ENCODE results near the gene MON1B.
"Not testable (repeated sequence)": the region's sequence is repeated elsewhere in the genome, so short reads cannot be mapped to it uniquely, and the experiment has no call there.

MON1B gene

GRCh38 chr16:77190478-77191258 lies at the start of gene MON1B:
MON1B (plus strand) TSS chr16:77191190; CDS start chr16:77191486, 296 bp downstream.
- peak; percentile 99 for FAIRE-seq
- DNase-seq (ENCODE audit: extremely low spot score, insufficient read length, low read depth): peak; percentile 91

GRCh38 chr16:77143364-77143763 lies 47.6 kb upstream of the MON1B start:
- DNase-seq (ENCODE audit: extremely low spot score, insufficient read length, low read depth) (no peak), FAIRE-seq (no peak)

DNA sequence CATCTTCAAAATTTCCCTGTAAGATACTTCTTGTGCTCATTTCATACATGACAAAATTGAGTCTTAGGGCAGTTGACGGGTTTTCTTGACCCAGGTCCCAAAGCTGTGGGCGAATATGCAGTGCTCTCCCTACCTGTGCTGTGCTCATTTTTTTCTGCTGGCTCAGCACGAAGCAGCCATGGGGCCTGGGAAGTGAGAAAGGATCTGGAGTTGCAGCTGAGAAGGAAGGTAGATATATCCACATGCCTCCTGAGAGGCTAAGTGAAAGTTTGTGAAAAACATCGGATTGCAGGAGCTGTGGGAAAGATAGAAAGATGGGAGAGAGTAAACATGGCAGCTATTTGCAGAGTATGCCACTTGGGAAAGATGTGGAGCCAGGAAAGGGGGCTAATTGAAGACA lies 42.9 kb upstream of the MON1B start:
- no peak for DNase-seq (ENCODE audit: extremely low spot score, insufficient read length, low read depth)
- FAIRE-seq: no peak

- FAIRE-seq: no peak
Measured at GRCh38 chr16:77157346-77158058, 33.5 kb upstream of the MON1B start.

DNA sequence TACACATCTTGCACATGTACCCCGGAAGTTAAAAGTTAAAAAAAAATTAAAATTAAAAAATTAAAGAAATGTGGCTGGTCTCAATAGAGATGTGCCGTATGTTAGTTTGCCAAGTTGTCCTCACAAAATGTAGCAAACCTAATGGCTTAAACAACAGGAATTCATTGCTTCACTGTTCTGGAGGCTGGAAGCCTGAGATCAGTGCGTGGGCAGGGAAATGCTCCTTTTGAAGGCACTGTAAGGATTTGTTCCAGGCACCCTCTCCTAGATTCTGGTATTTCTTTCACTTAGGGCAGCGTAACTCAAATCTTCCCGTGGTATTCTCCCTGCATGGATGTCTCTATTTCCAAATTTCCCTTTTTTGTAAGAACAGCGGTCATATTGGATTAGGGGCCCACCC lies 32.7 kb upstream of the MON1B start:
- FAIRE-seq (no peak), DNase-seq (ENCODE audit: extremely low spot score, insufficient read length, low read depth) (no peak)

More at GRCh38 chr16:77157346-77158058, 33.5 kb upstream of the MON1B start:
- no peak for DNase-seq (ENCODE audit: extremely low spot score, insufficient read length, low read depth)

GRCh38 chr16:77165006-77165405 lies 26.0 kb upstream of the MON1B start:
- FAIRE-seq: no peak

DNA sequence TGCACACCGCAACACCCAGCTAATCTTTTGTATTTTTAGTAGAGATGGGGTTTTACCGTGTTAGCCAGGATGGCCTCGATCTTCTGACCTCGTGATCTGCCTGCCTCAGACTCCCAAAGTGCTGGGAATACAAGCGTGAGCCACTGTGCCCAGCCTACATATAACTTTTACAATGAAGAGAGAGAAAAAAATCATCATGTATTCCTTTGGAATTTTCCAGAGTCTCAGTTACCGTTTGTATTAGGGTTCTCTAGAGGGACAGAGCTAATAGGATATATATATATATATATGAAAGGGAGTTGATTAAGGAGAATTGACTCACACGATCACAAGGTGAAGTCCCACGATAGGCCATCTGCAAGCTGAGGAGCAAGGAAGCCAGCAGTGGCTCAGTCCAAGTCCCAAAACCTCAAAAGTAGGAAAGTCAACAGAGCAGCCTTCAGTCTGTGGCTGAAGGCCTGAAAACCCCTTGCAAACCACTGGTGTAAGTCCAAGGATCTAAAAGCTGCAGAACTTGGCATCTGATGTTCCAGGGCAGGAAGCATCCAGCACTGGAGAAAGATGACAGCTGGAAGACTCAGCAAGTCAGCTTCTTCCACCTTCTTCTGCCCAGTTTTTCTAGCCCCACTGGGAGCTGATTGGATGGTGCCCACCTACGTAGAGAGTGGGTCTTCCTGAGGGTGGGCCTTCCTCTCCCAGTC lies 25.3 kb upstream of the MON1B start:
- not testable (repeated sequence) for DNase-seq (ENCODE audit: extremely low spot score, insufficient read length, low read depth); FAIRE-seq

More at GRCh38 chr16:77165006-77165405, 26.0 kb upstream of the MON1B start:
- no peak for DNase-seq (ENCODE audit: extremely low spot score, insufficient read length, low read depth)

DNA sequence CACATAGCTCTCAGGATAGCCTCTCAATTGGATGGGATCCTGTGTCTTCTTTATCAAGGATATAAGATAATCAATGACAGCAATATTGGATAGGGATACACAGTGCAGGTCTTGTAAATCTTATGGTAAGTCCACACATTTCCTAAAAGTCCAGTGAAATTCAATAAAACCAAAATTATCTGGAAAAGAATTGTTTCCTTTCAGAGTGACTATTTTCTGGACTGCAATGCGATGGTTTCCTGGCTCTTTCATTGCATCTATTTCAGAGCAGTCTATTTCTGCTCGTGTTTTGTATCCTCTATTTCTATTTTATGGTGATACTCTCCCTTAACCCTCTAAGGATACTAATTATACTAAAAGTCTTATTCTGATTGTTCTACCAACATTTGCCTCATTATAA lies 24.3 kb upstream of the MON1B start:
- no peak for DNase-seq (ENCODE audit: extremely low spot score, insufficient read length, low read depth)
- FAIRE-seq: no peak

DNA sequence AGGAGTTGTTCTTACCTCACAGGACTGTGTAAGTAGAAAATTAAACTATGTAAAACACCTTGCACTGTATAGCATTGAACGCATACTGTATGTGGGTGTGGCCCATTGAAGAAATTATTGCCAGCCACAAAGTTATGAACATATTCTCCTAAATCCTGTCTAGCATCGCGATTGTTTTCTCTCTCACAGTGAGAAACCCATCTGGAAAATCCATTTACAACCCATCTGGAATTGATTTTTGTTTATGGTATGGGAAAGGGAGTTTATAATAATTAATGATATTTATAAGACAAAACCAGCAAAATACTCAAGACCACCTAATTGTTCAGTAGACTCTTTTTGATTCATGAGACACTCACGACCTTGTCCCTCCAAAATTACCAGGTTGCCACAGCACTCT lies 22.1 kb upstream of the MON1B start:
- FAIRE-seq: no peak

GRCh38 chr16:77169650-77170236 lies 21.2 kb upstream of the MON1B start:
- DNase-seq (ENCODE audit: extremely low spot score, insufficient read length, low read depth) (no peak), FAIRE-seq (peak; percentile 35)

More for the DNA sequence above, 22.1 kb upstream of the MON1B start:
- DNase-seq (ENCODE audit: extremely low spot score, insufficient read length, low read depth): no peak

- DNase-seq (ENCODE audit: extremely low spot score, insufficient read length, low read depth): no peak
- FAIRE-seq: no peak
Measured at GRCh38 chr16:77170805-77171204, 20.2 kb upstream of the MON1B start.

- FAIRE-seq: peak; percentile 81
- DNase-seq (ENCODE audit: extremely low spot score, insufficient read length, low read depth): no peak
Measured at GRCh38 chr16:77171745-77172635, 19.0 kb upstream of the MON1B start.

GRCh38 chr16:77172951-77173350 lies 18.0 kb upstream of the MON1B start:
- DNase-seq (ENCODE audit: extremely low spot score, insufficient read length, low read depth) (no peak), FAIRE-seq (no peak)

- DNase-seq (ENCODE audit: extremely low spot score, insufficient read length, low read depth): no peak
- FAIRE-seq: no peak
Measured at GRCh38 chr16:77183137-77183536, 7.9 kb upstream of the MON1B start.

DNA sequence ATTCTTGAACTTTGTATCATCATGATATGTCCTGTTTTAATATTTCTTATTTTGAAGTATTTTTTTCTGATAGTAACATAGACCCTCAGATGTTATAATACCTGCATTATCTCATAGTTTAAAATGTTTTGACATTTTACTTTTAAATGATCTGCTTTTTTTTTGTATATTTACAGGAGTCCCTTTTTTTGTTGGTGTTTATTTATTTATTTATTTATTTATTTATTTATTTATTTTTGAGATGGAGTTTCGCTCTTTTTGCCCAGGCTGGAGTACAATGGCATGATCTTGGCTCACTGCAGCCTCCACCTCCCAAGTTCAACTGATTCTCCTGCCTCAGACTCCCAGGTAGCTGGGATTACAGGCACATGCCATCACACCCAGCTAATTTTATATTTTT lies 4.7 kb upstream of the MON1B start:
- FAIRE-seq; DNase-seq (ENCODE audit: extremely low spot score, insufficient read length, low read depth): not testable (repeated sequence)

DNA sequence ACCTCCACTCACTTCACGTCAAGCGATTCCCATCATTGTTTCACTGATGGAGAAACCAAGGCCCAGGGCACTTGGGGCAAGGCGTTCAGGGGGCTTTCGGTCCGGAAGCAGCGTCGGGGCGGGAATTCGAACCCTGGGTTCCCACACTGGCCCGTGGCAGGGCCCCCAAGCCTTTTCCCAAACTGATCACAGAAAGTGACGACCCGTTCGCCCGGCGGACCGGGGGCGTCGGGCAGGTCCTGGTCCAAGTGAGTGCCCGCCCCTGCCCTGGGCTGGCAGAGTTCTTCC lies 856 bp upstream of the MON1B start:
- no peak for DNase-seq (ENCODE audit: extremely low spot score, insufficient read length, low read depth)
- FAIRE-seq: no peak

DNA sequence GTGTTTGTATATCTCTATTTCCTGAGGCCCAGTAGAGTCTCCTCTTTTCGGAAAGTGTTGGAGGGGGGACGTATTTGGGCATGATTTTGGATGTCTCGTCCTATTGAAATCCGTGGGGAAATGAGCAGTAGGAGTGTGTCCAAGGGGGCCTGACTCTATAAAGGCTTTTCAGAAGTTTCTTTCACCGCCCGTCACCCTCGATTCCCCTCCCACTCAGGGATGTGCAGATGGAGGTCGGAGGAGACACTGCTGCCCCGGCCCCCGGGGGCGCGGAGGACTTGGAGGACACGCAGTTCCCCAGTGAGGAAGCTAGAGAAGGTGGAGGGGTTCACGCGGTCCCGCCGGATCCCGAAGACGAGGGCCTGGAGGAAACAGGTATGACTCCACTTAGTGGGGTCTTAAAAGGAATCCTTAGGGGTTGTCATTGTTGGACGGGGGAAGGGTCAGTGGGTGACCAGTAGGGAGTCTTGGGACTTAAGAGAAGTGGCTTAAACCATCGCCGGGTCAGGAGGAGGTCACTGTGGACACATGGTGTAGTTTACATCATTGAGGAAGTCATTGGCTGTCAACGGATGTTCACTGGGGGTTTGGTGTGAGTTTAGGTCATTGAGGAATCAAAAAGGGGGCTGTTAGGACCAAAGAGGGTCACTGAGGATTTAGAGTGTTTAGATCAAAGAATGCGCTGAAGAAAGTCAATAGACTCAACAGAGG lies 424 bp downstream of the MON1B start:
- DNase-seq (ENCODE audit: extremely low spot score, insufficient read length, low read depth): no peak
- FAIRE-seq: peak; percentile 83

GRCh38 chr16:77193377-77193776 lies 2.4 kb downstream of the MON1B start:
- FAIRE-seq: no peak
- no peak for DNase-seq (ENCODE audit: extremely low spot score, insufficient read length, low read depth)
